CD4-positive, alpha-beta T cell treated with Interferon gamma for 1 hour (primary cell): ENCODE measurements around the gene AGR2.
"Not testable (repeated sequence)": the region's sequence is repeated elsewhere in the genome, so short reads cannot be mapped to it uniquely, and the experiment has no call there.

Experiments
- DNase-seq: peaks from one replicate; pipeline ENCODE4 v3.0.0-alpha.2; 2020

AGR2 gene

GRCh38 chr7:16773326-16773725 lies 31.5 kb downstream of the AGR2 start:
- DNase-seq = no peak

DNA sequence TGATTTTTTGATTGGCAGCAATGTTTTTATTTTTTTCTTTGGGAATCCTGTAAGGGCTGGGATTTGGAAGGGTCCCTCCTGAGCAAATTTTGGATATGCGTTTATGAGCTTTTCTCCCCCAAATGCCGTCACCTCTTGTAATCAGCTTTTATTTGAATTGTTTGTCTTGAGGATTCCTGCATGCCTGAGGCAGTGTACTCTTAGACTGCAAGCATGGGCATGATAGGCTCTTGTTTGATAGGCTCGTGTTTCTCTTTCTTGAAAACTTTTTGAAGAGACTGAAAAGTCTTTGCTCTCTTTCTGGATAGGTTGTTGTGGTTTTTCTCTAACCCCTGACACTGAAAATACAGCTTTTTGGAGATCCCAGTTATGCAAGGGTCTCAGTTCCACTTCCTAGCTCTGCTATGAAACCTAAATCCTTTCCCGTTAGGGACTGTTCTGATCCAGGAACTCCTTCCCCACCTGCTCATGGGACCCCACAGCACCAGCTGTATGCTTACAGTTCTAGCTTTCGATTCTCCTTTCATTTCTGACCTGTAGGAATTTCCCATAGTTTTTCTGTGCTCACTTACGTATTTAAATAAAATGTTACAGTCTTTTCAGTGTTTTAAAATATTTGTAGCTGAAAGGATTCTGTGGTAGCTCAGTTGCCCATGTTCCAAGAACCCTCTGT lies 34.0 kb downstream of the AGR2 start:
- DNase-seq = no peak

- DNase-seq = not testable (repeated sequence)
These were observed 34.8 kb downstream of the AGR2 start for GRCh38 chr7:16769994-16770393.

DNA sequence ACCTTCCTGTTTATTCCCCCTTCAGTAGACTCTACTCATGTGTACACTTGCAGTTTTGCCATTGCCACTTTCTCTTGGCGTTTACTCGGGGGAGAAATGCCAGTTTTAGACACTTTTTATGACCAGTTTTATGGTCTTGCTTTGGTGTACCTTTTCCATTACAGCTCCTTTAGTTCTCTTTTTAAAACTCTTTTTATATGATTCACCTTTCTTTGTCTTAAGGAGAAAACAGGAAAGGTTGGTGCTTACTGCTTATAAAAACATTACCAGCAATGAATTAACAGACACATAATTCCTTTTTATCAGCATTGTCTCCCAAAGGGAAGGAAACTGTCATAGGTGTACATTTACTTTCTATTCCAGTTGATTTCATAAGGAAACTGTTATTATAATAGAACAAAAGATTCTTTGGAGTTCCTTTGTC lies 39.4 kb downstream of the AGR2 start:
- DNase-seq = no peak

- no peak for DNase-seq
These were observed 39.9 kb downstream of the AGR2 start for GRCh38 chr7:16764942-16765341.

GRCh38 chr7:16762177-16762576 lies 42.6 kb downstream of the AGR2 start:
- DNase-seq = no peak

DNA sequence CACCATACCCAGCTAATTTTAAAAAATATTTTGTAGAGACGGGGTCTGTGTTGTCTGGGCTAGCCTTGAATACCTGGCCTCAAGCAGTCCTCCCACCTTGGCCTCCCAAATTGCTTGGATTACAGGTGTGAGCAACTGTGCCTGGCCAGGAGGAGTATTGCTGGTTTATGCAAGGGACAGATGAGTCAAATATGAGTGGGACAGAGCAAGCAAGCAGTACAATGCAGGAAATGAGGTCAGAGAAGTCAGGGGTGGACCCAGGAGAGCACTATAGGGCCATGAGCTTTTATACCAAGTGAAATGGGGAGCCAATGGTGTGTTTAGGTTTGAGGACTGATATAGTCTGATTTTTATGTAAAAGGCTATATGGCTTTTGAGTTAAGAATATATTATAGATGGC lies 45.0 kb downstream of the AGR2 start:
- no peak for DNase-seq

DNA sequence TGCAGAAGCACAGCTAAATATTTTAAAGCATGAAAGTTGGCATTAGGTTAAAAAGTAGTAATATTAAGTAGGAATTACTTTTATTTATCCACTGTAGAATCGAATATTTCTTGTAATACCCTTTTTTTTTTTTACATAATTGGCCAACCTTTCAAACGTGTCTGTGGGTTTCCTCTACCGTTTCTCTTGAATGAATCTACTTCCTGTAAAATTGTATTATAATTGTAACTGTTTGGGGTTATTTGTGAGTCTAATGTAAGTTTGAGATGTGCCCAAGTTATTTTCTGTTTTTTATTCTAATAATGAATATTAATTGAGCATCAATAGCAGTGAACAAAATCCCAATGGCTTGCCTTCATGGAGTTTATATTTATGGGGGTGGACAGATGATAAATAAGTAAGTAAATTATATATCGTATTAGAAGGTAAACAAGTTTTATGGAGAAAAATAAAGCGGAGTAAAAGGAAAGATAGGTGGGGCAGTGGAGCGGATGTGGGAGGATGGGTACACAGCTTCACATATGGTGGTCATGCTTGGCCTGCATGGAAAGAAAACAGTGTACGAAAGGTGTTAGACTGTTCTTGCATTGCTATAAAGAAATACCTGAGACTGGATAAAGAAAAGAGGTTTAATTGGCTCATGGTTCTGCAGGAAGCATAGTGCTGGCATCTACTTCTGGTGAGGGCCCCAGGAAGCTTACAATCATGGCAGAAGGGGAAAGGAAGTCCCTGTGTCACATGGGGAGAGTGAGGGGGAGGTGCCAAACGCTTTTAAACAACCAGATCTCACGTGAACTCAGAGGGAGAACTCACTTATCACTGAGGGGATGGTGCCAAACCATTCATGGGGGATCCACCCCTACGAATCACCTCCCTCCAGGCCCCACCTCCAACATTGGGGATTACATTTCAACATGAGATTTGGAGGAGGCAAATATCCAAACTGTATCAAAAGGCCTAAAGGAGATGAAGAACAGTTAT lies 45.9 kb downstream of the AGR2 start:
- DNase-seq = peak; percentile 14

- no peak for DNase-seq
These were observed 46.8 kb downstream of the AGR2 start for GRCh38 chr7:16758036-16758435.

DNA sequence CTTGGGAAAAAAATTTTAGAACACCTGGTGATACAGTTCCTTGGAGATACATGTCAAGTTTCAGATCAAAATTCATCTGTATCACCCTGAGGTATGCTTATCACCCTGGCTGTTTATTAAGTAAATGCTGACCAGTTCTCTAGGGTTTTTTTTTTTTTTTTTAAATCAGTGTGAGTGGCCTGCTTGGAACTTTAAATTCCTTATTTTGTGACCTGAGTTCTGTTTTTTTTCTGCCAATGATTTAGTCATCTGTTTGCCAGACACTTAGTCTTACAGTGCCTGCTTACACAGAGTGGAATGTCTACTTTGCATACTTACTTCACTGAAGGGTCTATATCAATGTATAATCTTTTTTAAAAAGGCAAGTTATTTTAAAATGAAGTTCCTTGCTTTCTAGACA lies 49.4 kb downstream of the AGR2 start:
- DNase-seq = no peak

DNA sequence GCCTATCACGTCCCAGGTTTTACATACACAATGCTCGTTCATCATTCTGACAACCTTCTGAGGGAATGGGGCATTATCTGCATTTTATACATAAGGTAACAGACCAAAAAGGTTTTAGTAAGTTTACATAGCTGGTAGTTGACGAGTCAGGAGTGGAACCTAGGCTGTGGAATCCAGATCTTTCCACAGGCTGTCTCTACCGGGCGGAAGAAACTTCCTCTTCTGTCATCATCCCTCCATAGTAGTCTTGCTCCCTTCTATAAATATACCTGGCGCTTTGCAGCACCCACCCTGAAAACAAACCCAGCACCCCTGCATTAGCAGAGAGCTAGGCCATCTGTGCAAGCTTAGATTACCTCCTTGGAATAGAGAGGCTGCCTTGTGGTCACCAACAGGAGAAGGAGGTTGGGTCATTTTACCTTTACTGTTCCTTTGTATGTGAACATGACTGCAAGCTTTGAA lies 49.9 kb downstream of the AGR2 start:
- no peak for DNase-seq

GRCh38 chr7:16753932-16754855 lies 50.6 kb downstream of the AGR2 start:
- DNase-seq = no peak

- DNase-seq = peak; percentile 62
These were observed 51.5 kb downstream of the AGR2 start, which contains the start of gene TSPAN13 for GRCh38 chr7:16753102-16753931. TSS of gene TSPAN13 (plus strand) at chr7:16753755. CDS start at chr7:16753968, 213 bp downstream.

GRCh38 chr7:16747102-16747501 lies 57.7 kb downstream of the AGR2 start:
- DNase-seq = no peak

- DNase-seq = no peak
These were observed 59.2 kb downstream of the AGR2 start for GRCh38 chr7:16745645-16746044.

GRCh38 chr7:16744518-16745250 lies 60.1 kb downstream of the AGR2 start:
- DNase-seq = no peak

DNA sequence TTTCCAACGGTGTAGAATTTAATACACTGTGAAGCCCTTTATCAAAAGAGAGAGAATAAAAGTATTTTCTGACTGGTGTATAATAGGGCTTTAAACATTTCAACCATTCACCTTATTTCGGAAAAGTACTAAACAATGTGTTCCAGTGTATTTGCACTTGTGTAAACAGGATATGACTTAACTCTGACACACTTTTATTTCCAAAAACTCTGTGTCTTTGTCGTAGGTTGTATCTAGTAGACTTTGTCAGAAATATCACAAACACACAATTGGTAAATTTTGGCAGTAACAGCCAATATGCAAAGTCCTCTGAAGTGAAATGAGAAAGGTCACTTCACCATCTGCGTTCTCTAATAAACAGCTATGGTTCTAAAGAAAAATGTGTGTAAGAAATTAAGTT lies 61.6 kb downstream of the AGR2 start:
- no peak for DNase-seq

GRCh38 chr7:16742547-16742946 lies 62.3 kb downstream of the AGR2 start:
- no peak for DNase-seq
